CD14-positive monocyte (primary cell): ENCODE measurements around the gene P2RY10. TPM values are rescaled to one million over a fixed set of nuclear protein-coding genes. Genes with fewer than 3 reads are reported as not detected.

Experiments
- DNase-seq, 3 donors: peaks; one replicate each; pipeline ENCODE4 v3.0.0-alpha.2; 2011 to 2022
- H2AFZ ChIP-seq: 2 replicates; pipeline ENCODE4 v1.6.0; 2012; ENCODE audit warnings: mild to moderate bottlenecking, low read depth, low read length, inconsistent platforms; ENCODE audit not compliant: insufficient read depth, poor library complexity, severe bottlenecking
- H3K27ac ChIP-seq, 2 donors: 1 replicate in 1 of 2; 2 replicates in 1 of 2; pipeline ENCODE4 v1.5.1; 2012 to 2013; ENCODE audit warnings: low read length in 2 of 2, control low read depth in 1 of 2, inconsistent platforms in 1 of 2, low read depth in 1 of 2, mild to moderate bottlenecking in 1 of 2
- H3K27me3 ChIP-seq, 2 donors: one replicate each; pipeline versions ENCODE4 v1.6.0 to v1.6.1; 2011 to 2013; ENCODE audit warnings: low read length in 2 of 2; ENCODE audit not compliant: control insufficient read depth in 2 of 2, insufficient read depth in 2 of 2
- H3K36me3 ChIP-seq, 2 donors: replicated peaks in 1 of 2; 1 replicate in 1 of 2; 2 replicates in 1 of 2; pipeline versions ENCODE4 v1.5.1 to v1.6.1; 2012 to 2013; ENCODE audit warnings: low read length in 2 of 2, control low read depth in 1 of 2, inconsistent platforms in 1 of 2, mild to moderate bottlenecking in 1 of 2; ENCODE audit not compliant: insufficient read depth in 2 of 2, control insufficient read depth in 1 of 2
- H3K4me1 ChIP-seq, 2 donors: 1 replicate in 1 of 2; 2 replicates in 1 of 2; pipeline versions ENCODE4 v1.5.1 to v1.6.1; 2012 to 2013; ENCODE audit warnings: low read length in 2 of 2, control low read depth in 1 of 2, inconsistent platforms in 1 of 2, mild to moderate bottlenecking in 1 of 2, moderate library complexity in 1 of 2; ENCODE audit not compliant: insufficient read depth in 2 of 2, control insufficient read depth in 1 of 2
- H3K4me2 ChIP-seq: replicated peaks from 2 replicates; pipeline ENCODE3; 2012; ENCODE audit warnings: low read length, moderate library complexity, mild to moderate bottlenecking; ENCODE audit not compliant: poor library complexity, severe bottlenecking; ENCODE audit errors: extremely low read depth
- H3K4me3 ChIP-seq, 3 experiments: fragments of 200-600 bp in 1 of 3; sonication (generic) in 1 of 3; replicated peaks in 1 of 3; 1 replicate in 2 of 3; 2 replicates in 1 of 3; pipeline ENCODE4 v1.5.1; 2011 to 2013; ENCODE audit warnings: low read length in 3 of 3, mild to moderate bottlenecking in 3 of 3, control low read depth in 2 of 3, low read depth in 2 of 3, inconsistent platforms in 1 of 3, moderate library complexity in 1 of 3
- H3K79me2 ChIP-seq: 2 replicates; pipeline ENCODE4 v1.6.0; 2012; ENCODE audit warnings: mild to moderate bottlenecking, control low read depth, inconsistent platforms, low read length, moderate library complexity; ENCODE audit not compliant: insufficient read depth
- H3K9ac ChIP-seq: 2 replicates; pipeline ENCODE4 v1.6.0; 2017; ENCODE audit warnings: low read length, mild to moderate bottlenecking; ENCODE audit not compliant: insufficient read depth, poor library complexity, severe bottlenecking
- H3K9me3 ChIP-seq, 2 donors: replicated peaks in 1 of 2; 1 replicate in 1 of 2; 2 replicates in 1 of 2; pipeline versions ENCODE4 v1.5.1 to v1.6.1; 2012 to 2013; ENCODE audit warnings: low read length in 2 of 2, control low read depth in 1 of 2; ENCODE audit not compliant: control insufficient read depth in 1 of 2, insufficient read depth in 1 of 2
- H4K20me1 ChIP-seq: 2 replicates; pipeline ENCODE4 v1.6.0; 2012; ENCODE audit warnings: mild to moderate bottlenecking, low read length, control low read depth, moderate library complexity; ENCODE audit not compliant: insufficient read depth
- H3K27ac Mint-ChIP-seq, 7 donors: one replicate each; pipeline ENCODE4 v1.8.0; 2020; ENCODE audit warnings: mild to moderate bottlenecking in 7 of 7, mixed read lengths in 7 of 7, moderate library complexity in 6 of 7, inconsistent platforms in 2 of 7
- H3K27me3 Mint-ChIP-seq, 3 donors: one replicate each; pipeline ENCODE4 v1.8.0; 2021 to 2022; ENCODE audit warnings: low read depth in 3 of 3, mild to moderate bottlenecking in 3 of 3, mixed read lengths in 3 of 3, moderate library complexity in 3 of 3, inconsistent platforms in 1 of 3
- H3K36me3 Mint-ChIP-seq, 2 donors: one replicate each; pipeline ENCODE4 v1.8.0; 2020; ENCODE audit warnings: mixed read lengths in 2 of 2, inconsistent platforms in 1 of 2, mild to moderate bottlenecking in 1 of 2
- H3K4me1 Mint-ChIP-seq: one replicate; pipeline ENCODE4 v1.8.0; 2020; ENCODE audit warnings: mild to moderate bottlenecking, mixed read lengths
- H3K4me3 Mint-ChIP-seq, 2 donors: one replicate each; pipeline ENCODE4 v1.8.0; 2020; ENCODE audit warnings: mild to moderate bottlenecking in 2 of 2, mixed read lengths in 2 of 2, moderate library complexity in 1 of 2
- H3K9me3 Mint-ChIP-seq, 7 donors: one replicate each; pipeline ENCODE4 v1.8.0; 2020 to 2022; ENCODE audit warnings: mixed read lengths in 7 of 7, mild to moderate bottlenecking in 6 of 7, moderate library complexity in 6 of 7, inconsistent platforms in 2 of 7
- CTCF ChIP-seq: fragments of 200-600 bp; IDR thresholded peaks from one replicate; pipeline ENCODE4 v1.8.0; 2022; ENCODE audit warnings: antibody characterized with exemption, mild to moderate bottlenecking
- WGBS: methylation state at CpG from one replicate; pipeline ENCODE4 v1.1.5; 2013; ENCODE audit warnings: missing lambda C conversion rate; ENCODE audit not compliant: insufficient coverage; 5-methylcytosine and 5-hydroxymethylcytosine counted together
- intact Hi-C, 2 donors: fragments of 100-400 bp; cut with micrococcal nuclease; formaldehyde crosslinking; loops; one replicate each; pipeline versions ENCODE4 v1.15.0 to v1.15.1; 2023
- polyA plus RNA-seq, 3 donors: library from polyadenylated mRNA; depleted of rRNA in 1 of 3; unstranded in 2 of 3; stranded (reverse) in 1 of 3; fragments of 300-500 nt in 2 of 3; fragments of >200 nt in 1 of 3; fragmentation: Illumina TruSeq in 2 of 3; gene quantifications; 1 replicate in 2 of 3; 2 replicates in 1 of 3; pipeline ENCODE4 v1.2.3, GENCODE V29; 2012 to 2021

P2RY10 gene
- polyA plus RNA-seq, 3 donors: 0.33 to 0.50 (median 0.33) TPM

GRCh38 chrX:78958419-78959116, 13.4 kb downstream of the P2RY10 start:
- no peak for DNase-seq
- H3K27me3 ChIP-seq: no peaks in the 10 kb centered on the region
- H3K27ac Mint-ChIP-seq: no peak overlapping the region
- no peaks in the 10 kb centered on the region for H3K36me3 ChIP-seq
- H3K4me2 ChIP-seq: no peak overlapping the region
- H3K79me2 ChIP-seq: no peaks in the 10 kb centered on the region
- H3K27ac ChIP-seq: no peak overlapping the region
- no peak overlapping the region for H3K4me3 ChIP-seq
- no peak overlapping the region for H2AFZ ChIP-seq
- peaks cover 0 to 5% (median 0%) of the 10 kb centered on the region in 7 donors for H3K9me3 Mint-ChIP-seq
- peaks cover 6% of the 10 kb centered on the region for H3K4me1 Mint-ChIP-seq
- H3K9me3 ChIP-seq: peaks cover 0 to 3% of the 10 kb centered on the region in 2 donors
- H3K9ac ChIP-seq: no peak overlapping the region
- no peak overlapping the region for H3K4me3 Mint-ChIP-seq
- no peaks in the 10 kb centered on the region for H3K36me3 Mint-ChIP-seq
- no peak for TF ChIP-seq CTCF
- WGBS: no CpG with 5 or more reads among the region's 2 CpGs
- no peaks in the 10 kb centered on the region for H4K20me1 ChIP-seq
- peaks cover 0 to 3% (median 1%) of the 10 kb centered on the region in 3 donors for H3K27me3 Mint-ChIP-seq
- intact Hi-C loops: no loop called here
- no peaks in the 10 kb centered on the region for H3K4me1 ChIP-seq

DNA sequence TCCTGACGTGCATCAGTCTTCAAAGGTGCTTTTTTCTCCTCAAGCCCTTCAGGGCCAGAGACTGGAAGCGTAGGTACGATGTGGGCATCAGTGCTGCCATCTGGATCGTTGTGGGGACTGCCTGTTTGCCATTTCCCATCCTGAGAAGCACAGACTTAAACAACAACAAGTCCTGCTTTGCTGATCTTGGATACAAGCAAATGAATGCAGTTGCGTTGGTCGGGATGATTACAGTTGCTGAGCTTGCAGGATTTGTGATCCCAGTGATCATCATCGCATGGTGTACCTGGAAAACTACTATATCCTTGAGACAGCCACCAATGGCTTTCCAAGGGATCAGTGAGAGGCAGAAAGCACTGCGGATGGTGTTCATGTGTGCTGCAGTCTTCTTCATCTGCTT, 15.7 kb downstream of the P2RY10 start:
- Histone ChIP-seq H3K27me3 (no peaks in the 10 kb centered on the region), H3K79me2 (no peaks in the 10 kb centered on the region), H4K20me1 (no peaks in the 10 kb centered on the region), H3K4me1 (no peaks in the 10 kb centered on the region), H3K9ac (no peak overlapping the region), H3K27ac (no peak overlapping the region), H3K9me3 (peaks cover 0 to 3% of the 10 kb centered on the region in 2 donors), H3K36me3 (no peaks in the 10 kb centered on the region), H3K4me2 (no peak overlapping the region), H2AFZ (no peak overlapping the region), H3K4me3 (no peak overlapping the region)
- WGBS: 94% methylated on average over 6 of the region's 8 CpGs
- no peak for TF ChIP-seq CTCF
- no peaks in the 10 kb centered on the region for H3K36me3 Mint-ChIP-seq
- intact Hi-C loops: no loop called here
- H3K4me3 Mint-ChIP-seq: no peak overlapping the region
- H3K27me3 Mint-ChIP-seq: peaks cover 0 to 3% (median 2%) of the 10 kb centered on the region in 3 donors
- peaks cover 0 to 6% (median 0%) of the 10 kb centered on the region in 7 donors for H3K9me3 Mint-ChIP-seq
- no peak overlapping the region for H3K27ac Mint-ChIP-seq
- DNase-seq: no peak
- H3K4me1 Mint-ChIP-seq: peaks cover 6% of the 10 kb centered on the region
